Measurements from ENCODE around the gene GARNL3.

DNA sequence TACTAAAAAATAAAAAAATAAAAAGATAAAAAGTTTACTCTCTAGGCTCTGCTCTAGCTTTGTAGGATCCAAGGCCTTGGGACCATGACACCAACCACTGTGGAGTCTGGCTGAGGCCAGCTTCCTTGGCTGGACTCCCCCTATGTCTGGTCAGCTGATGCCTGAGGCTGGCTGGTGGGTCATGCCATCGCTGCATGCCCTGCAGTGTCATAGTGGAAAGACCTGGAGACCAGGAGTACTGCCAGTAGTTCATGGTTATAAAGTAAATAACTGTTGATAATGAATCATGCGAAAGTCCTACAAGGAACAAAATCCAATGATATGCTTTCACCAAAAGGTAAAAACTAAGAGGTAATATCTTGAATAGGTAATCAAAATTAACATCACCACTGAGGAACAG lies 43.2 kb downstream of the GARNL3 start:
- TF ChIP-seq POLR2A (IDR thresholded peaks at IDR 0.05) = no peak
- TF ChIP-seq, protein P1, sequence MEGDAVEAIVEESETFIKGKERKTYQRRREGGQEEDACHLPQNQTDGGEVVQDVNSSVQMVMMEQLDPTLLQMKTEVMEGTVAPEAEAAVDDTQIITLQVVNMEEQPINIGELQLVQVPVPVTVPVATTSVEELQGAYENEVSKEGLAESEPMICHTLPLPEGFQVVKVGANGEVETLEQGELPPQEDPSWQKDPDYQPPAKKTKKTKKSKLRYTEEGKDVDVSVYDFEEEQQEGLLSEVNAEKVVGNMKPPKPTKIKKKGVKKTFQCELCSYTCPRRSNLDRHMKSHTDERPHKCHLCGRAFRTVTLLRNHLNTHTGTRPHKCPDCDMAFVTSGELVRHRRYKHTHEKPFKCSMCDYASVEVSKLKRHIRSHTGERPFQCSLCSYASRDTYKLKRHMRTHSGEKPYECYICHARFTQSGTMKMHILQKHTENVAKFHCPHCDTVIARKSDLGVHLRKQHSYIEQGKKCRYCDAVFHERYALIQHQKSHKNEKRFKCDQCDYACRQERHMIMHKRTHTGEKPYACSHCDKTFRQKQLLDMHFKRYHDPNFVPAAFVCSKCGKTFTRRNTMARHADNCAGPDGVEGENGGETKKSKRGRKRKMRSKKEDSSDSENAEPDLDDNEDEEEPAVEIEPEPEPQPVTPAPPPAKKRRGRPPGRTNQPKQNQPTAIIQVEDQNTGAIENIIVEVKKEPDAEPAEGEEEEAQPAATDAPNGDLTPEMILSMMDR (IDR thresholded peaks at IDR 0.05) = no peak

All from right lobe of liver (tissue), 4 donors.